GM19238 (cell line): ENCODE measurements around the gene CASP10.
A peak's percentile ranks its signal among the peaks of the same experiment; 100 is the strongest.

Source experiments
- DNase-seq: peaks from one replicate; pipeline ENCODE4 v3.0.0; 2011; ENCODE audit warnings: low spot score; ENCODE audit not compliant: insufficient read length

CASP10 gene

DNA sequence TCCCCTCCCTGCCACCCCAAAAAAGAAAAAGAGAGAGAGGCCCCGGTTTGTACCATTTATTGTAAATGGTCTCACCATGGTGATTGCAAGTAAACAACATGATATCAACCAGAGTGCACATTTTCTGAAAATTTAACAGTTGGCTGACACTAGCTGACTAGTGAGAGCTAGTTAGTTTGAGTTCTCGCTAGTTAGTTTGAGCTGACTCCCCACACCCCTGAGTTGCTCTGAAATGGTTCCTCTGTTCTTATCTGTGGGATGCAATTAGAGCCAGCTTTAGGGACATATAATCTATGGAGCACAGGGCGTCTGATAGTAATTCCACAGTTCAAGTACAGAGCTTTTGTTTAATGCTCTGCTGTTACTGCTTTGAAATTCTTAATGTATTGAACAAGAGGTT lies 13.1 kb downstream of the CASP10 start:
- no peak for DNase-seq

DNA sequence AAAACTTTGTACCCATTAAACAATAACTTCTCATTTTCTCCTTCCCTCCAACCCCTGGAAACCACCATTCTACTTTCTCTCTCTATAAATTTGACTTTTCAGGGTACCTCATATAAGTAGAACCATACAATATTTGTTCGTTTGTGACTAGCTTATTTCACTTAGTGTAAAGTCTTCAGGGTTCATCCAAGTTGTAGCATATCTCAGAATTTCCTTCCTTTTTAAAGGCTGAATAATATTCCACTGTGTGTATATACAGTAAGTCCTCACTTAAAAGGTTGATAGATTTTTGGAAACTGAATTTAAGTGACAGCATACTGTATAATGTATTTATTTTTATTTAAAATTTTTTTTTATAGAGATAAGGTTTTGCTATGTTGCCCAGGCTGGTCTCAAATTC lies 13.9 kb downstream of the CASP10 start:
- DNase-seq: no peak

DNA sequence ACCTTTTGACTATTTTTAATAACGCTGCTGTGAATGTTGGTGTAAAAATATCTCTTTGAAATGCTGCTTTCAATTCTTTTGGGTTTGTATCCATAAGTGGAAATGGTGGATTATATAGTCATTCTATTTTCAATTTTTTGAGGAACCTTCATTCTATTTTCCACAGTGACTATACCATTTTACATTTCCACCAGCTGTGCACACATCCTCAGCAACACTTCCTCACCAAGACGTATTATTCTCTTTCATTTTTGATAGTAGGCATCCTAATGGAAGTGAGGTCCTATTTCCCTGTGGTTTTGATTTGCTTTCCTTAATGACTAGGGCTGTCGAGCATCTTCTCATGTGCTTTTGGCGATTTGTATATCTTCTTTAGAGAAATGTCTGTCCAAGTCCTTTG lies 14.8 kb downstream of the CASP10 start:
- no peak for DNase-seq

DNA sequence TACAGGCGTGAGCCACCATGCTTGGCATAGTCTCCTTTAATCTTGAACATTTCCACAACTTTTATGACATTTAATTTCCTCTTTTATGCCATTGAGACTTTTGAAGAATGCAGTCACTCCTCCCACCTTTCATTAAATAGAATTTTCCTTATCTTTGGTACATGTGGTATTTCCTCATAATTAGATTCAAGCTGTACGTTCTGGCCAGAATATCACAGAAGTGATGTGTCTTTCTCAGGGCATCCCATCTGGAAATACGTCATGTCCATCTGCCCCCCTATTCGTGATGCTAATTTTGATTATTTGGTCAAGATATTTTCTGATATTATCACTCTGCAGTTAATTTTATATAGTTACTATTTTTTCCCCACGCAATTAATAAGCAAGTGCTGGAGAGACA lies 16.9 kb downstream of the CASP10 start:
- DNase-seq: no peak

DNA sequence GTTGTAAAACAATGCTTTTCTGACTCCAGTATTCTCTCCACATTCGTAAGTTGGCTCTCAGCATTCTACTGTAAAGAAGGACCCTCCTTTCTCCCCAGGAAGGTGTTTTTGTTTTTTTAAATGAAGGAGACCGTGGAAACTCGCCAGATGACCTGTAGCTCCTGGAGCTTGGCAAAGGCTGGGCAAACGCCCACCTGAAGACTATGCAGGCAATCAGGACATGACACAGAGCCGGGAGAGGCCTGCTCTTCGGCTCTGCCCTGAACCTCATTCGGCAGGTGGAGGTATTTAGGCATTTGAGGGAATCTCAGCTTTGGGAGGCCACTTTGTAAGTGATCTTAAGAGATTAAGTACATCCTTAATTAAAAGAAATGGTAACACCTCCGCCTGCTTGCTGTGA lies 17.4 kb downstream of the CASP10 start:
- no peak for DNase-seq

DNA sequence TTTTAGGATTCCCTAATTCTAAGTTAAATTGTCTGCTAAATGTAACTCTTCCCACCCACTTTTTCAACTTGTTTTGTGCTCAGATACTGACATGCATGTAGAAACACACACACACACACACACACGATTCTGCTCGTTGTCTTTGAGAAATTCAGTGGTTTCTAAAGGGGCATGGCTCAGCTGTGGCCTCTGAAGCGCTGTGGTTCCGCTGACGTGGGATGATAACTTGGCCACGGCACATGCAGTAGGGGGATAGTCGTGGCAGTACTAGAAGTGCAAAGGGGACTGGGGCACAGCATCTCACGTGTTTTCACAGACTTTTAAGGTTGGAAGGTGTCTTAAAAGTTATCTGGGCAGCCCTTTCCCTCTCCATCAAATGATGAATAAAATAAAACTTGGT lies 18.4 kb downstream of the CASP10 start:
- DNase-seq: no peak

DNA sequence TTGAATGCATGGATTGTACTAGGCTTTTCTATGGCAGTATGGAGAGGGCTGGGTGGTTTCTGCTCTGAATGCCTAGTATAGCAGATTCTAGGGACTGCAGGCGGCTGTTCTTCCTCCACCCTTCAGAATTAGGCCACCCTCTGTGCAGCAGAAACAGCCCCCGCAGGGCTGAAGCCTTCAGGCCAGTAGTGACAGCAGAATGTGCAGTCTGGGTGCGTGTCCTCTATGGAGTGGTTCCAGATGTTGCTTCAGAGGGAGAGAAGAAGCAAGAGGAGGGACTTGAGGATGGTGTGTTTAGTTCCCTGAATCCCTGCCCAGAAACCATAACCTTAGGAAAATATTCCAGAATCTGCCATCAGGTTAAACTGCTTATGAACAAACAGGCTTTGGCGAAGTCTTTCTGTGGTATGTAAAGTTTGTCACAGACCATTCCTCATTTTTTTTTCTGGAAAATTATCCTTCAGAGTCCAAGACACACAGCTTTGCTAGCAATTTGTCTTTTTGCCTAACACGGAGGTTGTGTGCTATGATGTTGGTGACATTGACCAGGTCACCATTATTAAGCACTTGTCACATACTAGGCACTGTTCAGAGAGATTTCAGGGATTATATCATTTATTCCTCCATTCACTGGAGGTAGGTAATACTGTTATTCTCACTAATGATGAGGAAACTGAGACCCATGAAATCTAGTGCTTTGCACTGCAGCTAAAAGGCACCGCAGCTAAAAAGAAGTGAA lies 21.1 kb downstream of the CASP10 start:
- no peak for DNase-seq

DNA sequence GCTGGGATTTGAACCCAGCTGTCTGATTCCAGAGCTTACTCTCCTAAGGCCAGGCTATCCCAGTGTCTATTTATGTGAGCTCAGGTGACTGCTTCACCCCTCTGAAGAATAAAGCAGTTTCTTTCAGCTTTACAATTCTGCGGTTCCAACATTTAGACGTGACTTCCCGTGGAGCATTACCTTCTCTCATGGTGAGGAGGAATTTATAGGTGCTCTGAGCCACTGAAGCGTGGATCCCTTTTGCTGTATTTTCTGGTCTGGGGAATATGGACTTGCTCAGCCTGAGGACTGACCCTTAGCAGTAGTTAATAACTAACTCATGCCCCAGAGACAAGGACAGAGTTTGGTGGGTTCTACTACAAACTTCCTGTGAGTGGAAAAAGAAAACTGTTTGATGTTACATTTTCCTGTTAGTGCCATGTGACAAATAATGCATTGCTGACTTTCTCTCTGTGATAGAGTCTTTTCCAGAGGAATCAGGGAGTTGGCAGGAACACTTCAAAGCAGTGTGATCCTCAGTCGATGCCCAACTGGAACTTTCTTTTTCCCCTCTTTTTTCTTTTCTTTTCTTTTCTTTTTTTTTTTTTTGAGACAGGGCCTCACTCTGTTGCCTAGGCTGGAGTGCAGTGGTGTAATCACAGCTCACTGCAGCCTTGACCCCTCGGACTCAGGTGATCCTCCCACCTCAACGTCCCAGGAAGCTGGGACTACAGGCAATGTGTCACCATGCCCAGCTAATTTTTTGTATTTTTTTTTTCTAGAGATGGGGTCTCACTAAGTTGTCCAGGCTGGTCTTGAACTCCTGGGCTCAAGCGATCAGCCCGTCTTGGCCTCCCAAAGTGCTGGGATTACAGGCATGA lies 21.9 kb downstream of the CASP10 start:
- no peak for DNase-seq

DNA sequence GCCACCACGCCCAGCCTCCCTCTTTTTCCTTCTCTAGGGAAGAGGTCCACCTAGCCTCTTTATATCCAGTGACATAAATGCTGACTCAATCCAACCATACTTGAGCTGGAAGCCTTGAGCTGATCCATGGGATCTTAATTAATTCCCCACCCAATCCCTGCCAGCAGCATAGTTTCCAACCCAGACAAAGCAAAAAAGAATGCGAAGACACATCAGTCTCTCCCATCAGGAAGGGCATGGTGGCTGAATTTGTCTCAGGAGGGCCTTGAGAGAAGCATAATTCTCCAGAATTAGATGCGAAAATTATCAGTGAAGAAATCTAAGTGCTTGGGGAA lies 22.5 kb downstream of the CASP10 start:
- DNase-seq: no peak

DNA sequence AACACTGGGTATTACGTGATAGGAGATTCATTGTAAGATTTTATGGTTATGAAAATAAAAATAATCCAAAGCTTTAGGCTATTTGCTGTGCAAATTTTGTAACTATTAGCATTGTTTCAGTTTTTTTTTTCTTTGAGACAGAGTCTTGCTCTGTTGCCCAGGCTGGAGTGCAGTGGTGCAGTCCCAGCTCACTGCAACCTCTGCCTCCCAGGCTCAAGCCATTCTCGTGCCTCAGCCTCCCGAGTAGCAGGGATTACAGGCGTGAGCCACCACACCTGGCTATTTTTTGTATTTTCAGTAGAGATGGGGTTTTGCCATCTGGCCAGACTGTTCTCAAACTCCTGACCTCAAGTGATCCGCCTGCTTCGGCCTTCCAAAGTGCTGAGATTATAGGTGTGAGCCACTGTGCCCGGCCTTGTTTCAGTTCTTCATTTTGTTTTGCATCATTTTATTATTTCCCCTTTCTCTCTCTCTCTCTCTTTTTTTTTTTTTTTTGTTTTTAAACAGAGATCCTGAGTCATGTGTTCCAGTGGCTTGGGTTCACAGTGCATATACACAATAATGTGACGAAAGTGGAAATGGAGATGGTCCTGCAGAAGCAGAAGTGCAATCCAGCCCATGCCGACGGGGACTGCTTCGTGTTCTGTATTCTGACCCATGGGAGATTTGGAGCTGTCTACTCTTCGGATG lies 25.8 kb downstream of the CASP10 start:
- no peak for DNase-seq

DNA sequence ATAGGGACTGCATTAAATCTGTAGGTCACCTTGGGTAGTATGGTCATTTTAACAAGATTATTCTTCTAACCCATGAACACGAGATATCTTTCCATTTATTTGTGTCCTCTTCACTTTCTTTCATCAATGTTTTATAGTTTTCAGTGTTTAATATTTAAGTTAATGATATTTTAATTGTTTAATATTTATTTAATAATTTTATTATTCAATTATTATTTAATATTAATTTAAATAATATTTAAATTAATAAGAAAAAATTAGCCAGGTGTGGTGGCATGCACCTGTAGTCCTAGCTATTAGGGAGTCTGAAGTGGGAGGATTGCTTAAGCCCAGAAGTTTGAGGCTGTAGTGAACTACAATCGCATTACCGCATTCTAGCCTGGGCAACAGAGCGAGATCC lies 33.0 kb downstream of the CASP10 start:
- DNase-seq: no peak

DNA sequence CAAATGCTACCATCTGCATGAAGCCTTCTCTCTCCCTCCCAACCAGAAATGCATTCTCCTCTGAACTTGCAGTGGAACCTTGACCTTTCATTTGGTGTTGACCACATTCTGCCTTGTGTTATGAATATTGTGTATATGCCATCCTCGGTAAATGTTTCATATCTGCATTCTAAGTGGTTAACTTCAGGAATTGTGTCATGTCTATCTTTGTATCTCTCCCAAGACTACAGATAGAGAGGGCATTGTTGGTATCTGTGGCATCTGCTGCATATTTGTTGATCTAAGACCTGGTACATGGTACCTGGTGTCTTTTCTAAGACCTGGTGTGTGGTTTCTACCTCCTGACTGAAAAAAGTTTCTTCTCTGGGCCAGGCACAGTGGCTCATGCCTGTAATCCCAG lies 34.0 kb downstream of the CASP10 start:
- DNase-seq: no peak

DNA sequence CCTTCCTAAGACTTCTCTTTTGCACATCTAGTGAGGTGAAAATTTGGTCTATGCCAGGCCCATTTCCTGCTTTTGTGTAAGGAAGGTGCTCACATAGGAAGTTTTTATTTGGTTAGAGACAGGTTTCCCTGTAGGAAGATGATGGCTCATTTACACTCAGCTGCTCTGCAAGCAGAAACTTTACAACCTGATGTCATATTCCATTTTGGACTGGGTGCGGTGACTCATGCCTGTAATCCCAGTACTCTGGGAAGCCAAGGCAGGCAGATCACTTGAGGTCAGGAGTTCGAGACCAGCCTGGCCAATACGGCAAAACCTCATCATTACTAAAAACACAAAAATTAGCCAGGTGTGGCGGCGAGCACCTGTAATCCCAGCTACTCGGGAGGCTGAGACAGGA lies 35.8 kb downstream of the CASP10 start:
- DNase-seq: no peak

DNA sequence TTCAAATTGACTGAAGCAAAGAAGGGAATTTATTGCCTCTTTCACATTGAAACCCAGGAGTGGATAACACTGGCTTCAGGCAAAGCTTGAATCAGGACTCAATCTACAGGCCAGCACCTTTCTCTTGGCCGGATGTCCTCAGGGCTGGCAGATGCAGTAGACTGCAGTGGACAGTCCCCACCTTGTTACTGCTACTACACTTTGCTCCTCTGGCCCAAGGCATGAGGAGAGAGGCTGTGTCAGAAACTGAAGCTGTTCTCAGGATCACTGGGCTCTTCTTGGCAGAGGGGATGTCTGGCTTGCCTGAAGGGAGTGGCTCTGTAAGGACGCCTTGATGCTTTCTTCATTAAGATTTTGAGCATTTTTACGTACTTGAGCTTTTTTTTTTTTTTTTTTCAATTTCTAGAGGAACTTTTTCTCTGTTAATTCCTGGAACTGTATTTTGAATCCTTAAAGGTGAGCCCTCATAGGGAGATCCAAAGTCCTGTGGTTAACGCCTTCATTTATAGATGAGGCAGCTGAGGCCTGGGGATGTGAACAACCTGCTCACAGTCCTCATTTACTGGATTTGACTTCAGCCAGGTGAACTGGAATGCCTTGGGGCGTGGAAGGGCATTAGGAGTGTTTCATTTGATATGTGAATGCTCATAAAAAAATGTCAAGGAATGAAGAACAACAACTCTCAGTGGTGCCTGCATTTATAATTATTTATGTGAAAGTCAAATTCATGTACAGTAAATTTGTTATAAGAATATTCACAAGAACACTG lies 36.6 kb downstream of the CASP10 start:
- no peak for DNase-seq

DNA sequence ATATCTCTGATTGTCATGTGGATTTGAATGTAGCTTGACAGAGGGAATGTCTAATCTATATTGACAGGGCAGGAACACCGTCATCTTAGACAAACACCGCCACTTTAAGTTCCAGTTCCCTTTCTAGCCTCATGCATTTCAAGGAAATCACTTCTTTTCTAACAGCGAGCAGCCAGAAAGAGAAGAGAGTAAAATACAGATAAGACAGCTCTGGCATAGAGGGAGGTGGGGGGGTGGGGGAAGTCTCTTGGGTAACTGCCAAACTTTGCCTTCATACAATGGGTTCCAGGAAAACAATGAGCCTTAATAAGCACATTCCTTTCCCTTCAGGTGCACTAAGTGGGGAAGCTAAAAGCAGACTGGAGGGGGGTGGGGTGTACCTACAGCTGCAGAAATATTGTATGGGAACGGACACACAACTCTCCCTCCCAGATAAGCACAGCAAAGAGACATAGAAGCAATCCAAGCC lies 37.2 kb downstream of the CASP10 start:
- no peak for DNase-seq

DNA sequence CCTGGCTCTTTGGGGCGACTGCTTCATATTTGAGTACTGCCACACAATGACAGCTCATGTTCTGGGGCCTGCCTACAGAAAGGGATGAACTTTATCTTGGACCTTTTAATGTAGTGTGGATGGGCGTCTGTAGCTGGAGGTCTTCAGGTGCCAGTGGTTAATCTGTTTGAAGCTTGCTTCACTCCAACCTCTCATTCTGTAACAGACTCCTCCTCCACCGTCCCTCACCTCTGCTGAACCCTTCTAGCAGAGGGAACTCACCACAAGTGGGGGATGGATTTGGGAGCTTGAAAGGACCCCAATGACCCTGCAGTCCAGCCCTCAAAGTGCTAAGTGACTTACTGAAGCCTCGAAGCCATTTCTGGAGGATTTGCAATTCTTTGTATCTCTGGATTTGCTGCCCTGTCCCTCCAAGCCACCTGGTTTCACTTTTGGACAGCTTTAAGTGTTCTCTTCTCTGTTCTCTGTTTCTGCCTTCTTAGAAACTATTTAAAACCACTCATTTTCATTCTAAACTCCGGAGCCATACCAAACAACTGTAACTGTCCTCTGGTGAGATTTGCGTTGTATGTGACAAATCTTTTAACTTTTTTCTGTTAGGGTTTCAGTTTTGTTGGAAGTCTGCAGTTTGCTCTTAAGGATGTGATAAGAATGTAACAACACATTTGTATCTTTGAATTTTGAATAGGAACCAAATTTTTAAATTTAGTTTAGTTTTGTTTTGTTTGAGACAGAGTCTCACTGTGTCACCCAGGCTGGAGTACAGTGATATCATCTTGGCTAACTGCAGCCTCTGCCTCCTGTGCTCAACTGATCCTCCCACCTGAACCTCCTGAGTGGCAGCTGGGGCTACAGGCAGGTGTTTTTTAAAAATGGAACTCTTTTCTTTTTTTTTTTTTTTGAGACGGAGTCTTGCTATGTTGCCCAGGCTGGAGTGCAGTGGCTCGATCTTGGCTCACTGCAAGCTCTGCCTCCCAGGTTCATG lies 40.4 kb downstream of the CASP10 start:
- DNase-seq: no peak

DNA sequence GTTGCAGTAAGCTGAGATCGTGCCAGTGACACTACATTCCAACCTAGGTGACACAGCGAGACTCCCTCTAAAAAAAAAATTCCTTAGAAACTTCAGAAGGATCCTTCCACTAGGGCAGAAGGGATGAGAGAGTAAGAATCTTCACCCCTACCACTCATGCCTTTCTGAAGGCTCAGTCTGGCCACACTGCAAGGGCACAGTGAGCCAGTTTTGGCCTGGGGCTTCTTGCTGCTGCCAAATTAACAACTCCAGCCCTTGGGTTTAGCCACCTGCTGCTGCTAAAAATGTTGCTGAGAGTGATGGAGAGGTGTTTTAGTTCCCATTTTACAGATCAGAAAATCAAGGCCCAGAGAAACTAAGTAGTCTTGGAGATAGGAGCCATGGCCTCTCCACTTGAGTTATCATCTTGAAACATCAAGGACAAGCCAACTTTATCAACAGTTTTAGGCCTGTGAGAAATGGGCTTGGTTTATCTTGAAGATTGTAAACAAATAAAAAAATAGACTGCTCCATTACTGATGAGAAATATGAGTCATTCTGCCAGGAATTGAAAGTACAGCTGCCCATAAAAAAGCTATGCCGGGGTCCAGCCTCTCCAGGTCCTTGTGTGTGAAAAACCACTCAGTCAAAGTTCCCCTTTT lies 45.5 kb downstream of the CASP10 start:
- DNase-seq: no peak

DNA sequence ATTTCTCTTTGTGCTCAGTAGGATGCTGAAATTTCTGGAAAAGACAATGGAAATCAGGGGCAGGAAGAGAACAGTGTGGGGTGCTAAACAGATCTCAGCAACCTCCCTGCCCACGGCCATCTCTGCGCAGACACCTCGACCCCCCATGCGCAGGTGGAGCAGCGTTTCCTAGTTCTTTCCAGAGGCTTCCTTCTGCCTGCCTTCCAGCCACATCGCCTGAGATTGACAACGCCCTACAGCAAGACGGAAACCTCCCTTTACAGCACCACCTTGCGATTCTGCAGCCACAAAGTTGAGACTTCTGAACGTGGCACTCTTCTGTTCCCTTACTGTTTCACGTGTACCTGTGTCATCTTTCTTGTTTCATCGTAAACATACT lies 46.0 kb downstream of the CASP10 start:
- DNase-seq: no peak

DNA sequence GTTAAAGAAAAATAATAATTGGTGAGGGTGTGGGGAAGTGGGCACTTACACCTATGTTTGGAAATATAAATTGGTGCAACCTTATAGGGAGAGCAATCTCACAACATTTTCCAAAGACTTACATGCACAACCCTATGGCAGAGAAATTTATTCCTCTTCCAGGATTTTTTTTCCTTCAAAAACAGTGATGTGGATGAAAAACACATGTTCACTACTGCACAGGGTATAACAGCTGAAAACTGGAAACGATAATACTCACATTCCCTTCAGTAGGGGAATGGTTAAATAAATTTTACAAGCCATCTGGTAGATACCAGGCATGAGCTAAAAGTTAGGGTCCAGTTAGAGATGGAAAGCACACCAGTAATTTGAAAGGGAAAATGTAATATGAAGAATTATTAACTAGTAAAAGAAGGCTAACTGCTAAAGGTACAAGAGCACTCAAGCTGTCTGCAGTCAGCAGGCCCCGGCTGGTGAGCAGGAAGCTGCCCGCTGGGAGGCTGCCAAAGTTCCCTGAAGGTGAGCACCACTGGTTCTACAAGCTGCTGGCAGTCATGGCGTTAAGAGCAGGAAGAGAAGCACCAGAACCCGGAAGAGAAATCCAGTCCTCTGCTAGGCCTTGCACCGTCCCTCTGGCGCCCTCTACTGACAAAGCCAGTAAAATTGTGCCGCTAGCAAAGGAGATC lies 49.0 kb downstream of the CASP10 start:
- peak; percentile 72 for DNase-seq
